Measurements from ENCODE around the gene GALC.
"Not testable (repeated sequence)": the region's sequence is repeated elsewhere in the genome, so short reads cannot be mapped to it uniquely, and the experiment has no call there.

Gene GALC

DNA sequence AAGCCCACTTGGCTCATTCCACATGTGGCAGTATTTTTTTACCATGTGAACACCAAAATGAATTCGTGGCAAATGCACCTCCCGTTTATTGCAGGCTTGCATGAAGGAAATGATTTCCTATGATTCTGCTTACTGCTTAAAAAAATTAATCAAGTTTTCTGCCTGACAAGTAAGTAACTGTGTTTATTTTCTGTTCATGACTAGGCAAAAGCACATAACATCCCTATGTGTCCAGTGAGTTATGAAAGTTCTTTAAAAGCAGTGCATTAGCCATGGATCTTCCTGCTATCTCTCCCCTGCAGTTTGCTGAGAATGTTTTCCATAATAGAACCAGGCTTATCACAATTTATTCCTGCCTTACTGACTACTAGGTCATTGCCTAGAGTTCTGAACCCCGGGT is 32.3 kb upstream of the GALC start:
- Histone ChIP-seq H3K9ac (ENCODE audit: low read depth, low read length) (no peak overlapping the region), H3K27me3 (ENCODE audit: insufficient read depth, low read length) (no peaks in the 10 kb centered on the region), H3K4me3 (ENCODE audit: low read length) (no peak overlapping the region), H3K4me1 (ENCODE audit: insufficient read depth, low read length) (peaks cover 10% of the 10 kb centered on the region), H3K9me3 (ENCODE audit: insufficient read depth, low read depth, low read length) (no peaks in the 10 kb centered on the region), H3K27ac (ENCODE audit: low read depth, low read length) (peak overlapping the region; percentile 65; the same call in 1 of the 2 replicates), H3K36me3 (ENCODE audit: insufficient read depth, low read length) (no peaks in the 10 kb centered on the region)
- WGBS = 80% methylated on average over 2 of the region's 3 CpGs

DNA sequence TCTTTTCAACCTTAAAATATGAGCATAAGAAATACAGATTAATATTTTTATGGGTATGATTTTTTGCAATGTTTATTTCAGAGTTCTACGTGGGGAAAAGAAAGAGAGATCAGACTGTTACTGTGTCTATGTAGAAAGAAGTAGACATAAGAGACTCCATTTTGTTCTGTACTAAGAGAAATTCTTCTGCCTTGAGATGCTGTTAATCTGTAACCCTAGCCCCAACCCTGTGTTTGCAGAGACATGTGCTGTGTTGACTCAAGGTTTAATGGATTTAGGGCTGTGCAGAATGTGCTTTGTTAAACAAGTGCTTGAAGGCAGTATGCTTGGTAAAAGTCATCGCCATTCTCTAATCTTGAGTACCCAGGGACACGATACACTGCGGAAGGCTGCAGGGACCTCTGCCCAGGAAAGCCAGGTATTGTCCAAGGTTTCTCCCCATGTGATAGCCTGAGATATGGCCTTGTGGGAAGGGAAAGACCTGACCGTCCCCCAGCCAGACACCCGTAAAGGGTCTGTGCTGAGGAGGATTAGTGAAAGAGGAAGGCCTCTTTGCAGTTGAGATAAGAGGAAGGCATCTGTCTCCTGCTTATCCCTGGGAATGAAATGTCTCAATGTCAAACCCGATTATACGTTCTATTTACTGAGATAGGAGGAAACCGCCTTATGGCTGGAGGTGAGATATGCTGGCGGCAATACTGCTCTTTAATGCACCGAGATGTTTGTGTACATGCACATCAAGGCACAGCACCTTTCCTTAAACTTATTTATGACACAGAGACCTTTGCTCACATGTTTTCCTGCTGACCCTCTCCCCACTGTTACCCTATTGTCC is 31.5 kb upstream of the GALC start:
- WGBS = 88% methylated on average over 11 of the region's 11 CpGs
- not testable (repeated sequence) for H3K36me3 ChIP-seq (ENCODE audit: insufficient read depth, low read length); H3K27me3 ChIP-seq (ENCODE audit: insufficient read depth, low read length); H3K9ac ChIP-seq (ENCODE audit: low read depth, low read length); H3K9me3 ChIP-seq (ENCODE audit: insufficient read depth, low read depth, low read length); H3K4me1 ChIP-seq (ENCODE audit: insufficient read depth, low read length); H3K4me3 ChIP-seq (ENCODE audit: low read length)
- peak overlapping the region; percentile 56; the same call in 1 of the 2 replicates for H3K27ac ChIP-seq (ENCODE audit: low read depth, low read length)

- no peaks in the 10 kb centered on the region for H3K27me3 ChIP-seq (ENCODE audit: insufficient read depth, low read length)
- H3K9ac ChIP-seq (ENCODE audit: low read depth, low read length) = no peak overlapping the region
- no peaks in the 10 kb centered on the region for H3K9me3 ChIP-seq (ENCODE audit: insufficient read depth, low read depth, low read length)
- no peaks in the 10 kb centered on the region for H3K36me3 ChIP-seq (ENCODE audit: insufficient read depth, low read length)
- peaks cover 10% of the 10 kb centered on the region for H3K4me1 ChIP-seq (ENCODE audit: insufficient read depth, low read length)
- WGBS = 69% methylated on average over 3 of the region's 3 CpGs
- H3K4me3 ChIP-seq (ENCODE audit: low read length) = no peak overlapping the region
- H3K27ac ChIP-seq (ENCODE audit: low read depth, low read length) = peak overlapping the region; percentile 56; the same call in 1 of the 2 replicates
These were observed 30.7 kb upstream of the GALC start for GRCh38 chr14:88023658-88024187.

- 83% methylated on average over 2 of the region's 2 CpGs for WGBS
- H3K9me3 ChIP-seq (ENCODE audit: insufficient read depth, low read depth, low read length) = no peaks in the 10 kb centered on the region
- H3K36me3 ChIP-seq (ENCODE audit: insufficient read depth, low read length) = no peaks in the 10 kb centered on the region
- H3K27me3 ChIP-seq (ENCODE audit: insufficient read depth, low read length) = no peaks in the 10 kb centered on the region
- H3K4me3 ChIP-seq (ENCODE audit: low read length) = no peak overlapping the region
- no peak overlapping the region for H3K9ac ChIP-seq (ENCODE audit: low read depth, low read length)
- peaks cover 5% of the 10 kb centered on the region; the same call in 1 of the 2 replicates for H3K4me1 ChIP-seq (ENCODE audit: insufficient read depth, low read length)
- H3K27ac ChIP-seq (ENCODE audit: low read depth, low read length) = no peak overlapping the region
These were observed 24.6 kb upstream of the GALC start for GRCh38 chr14:88017535-88017934.

DNA sequence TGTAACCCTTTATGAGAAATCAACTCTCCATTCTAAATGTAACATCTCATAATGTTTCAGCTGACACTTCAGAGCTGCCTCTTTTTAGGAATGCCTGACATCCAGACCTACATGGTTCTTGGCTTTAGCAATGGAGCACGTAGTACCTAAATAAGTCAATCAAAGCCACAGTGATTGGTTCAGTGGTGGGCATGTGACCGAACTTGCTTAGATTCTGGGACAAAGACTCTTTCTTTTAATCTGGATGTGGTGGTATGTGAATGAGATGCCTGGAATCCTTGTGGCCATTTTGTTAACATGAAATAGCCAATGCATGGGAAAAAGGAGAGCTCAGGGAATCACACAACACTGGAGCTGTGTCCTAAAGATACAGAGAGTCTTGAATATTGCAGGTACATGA is 23.8 kb upstream of the GALC start:
- 95% methylated on average over 2 of the region's 2 CpGs for WGBS
- Histone ChIP-seq H3K4me3 (ENCODE audit: low read length) (no peak overlapping the region), H3K4me1 (ENCODE audit: insufficient read depth, low read length) (peaks cover 5% of the 10 kb centered on the region; the same call in 1 of the 2 replicates), H3K36me3 (ENCODE audit: insufficient read depth, low read length) (no peaks in the 10 kb centered on the region), H3K27ac (ENCODE audit: low read depth, low read length) (no peak overlapping the region), H3K27me3 (ENCODE audit: insufficient read depth, low read length) (no peaks in the 10 kb centered on the region), H3K9me3 (ENCODE audit: insufficient read depth, low read depth, low read length) (no peaks in the 10 kb centered on the region), H3K9ac (ENCODE audit: low read depth, low read length) (no peak overlapping the region)

GRCh38 chr14:88013750-88014349 is 20.9 kb upstream of the GALC start:
- Histone ChIP-seq H3K4me1 (ENCODE audit: insufficient read depth, low read length) (peaks cover 5% of the 10 kb centered on the region; the same call in 1 of the 2 replicates), H3K9ac (ENCODE audit: low read depth, low read length) (no peak overlapping the region), H3K4me3 (ENCODE audit: low read length) (no peak overlapping the region), H3K27ac (ENCODE audit: low read depth, low read length) (no peak overlapping the region), H3K36me3 (ENCODE audit: insufficient read depth, low read length) (no peaks in the 10 kb centered on the region), H3K27me3 (ENCODE audit: insufficient read depth, low read length) (no peaks in the 10 kb centered on the region), H3K9me3 (ENCODE audit: insufficient read depth, low read depth, low read length) (no peaks in the 10 kb centered on the region)
- 22% methylated on average over 5 of the region's 7 CpGs for WGBS

GRCh38 chr14:88012495-88012894 is 19.5 kb upstream of the GALC start:
- peaks cover 5% of the 10 kb centered on the region; the same call in 1 of the 2 replicates for H3K4me1 ChIP-seq (ENCODE audit: insufficient read depth, low read length)
- no peak overlapping the region for H3K9ac ChIP-seq (ENCODE audit: low read depth, low read length)
- WGBS = 96% methylated on average over 4 of the region's 5 CpGs

DNA sequence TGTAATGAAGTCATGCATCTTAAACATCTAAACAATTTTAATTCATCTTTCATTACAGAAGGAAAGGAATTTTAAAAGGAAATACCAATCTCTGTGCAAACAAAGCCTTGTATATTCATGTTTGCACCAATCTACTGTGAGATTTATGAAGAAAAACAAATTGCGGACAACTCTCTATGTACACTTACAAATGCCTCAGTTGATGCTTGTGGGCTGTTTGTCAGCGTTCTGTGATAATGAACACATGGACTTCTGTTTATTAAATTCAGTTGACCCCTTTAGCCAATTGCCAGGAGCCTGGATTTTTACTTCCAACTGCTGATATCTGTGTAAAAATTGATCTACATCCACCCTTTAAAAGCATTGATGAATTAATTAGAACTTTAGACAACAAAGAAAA is 17.3 kb upstream of the GALC start:
- H3K27ac ChIP-seq (ENCODE audit: low read depth, low read length) = no peak overlapping the region
- H3K9me3 ChIP-seq (ENCODE audit: insufficient read depth, low read depth, low read length) = no peaks in the 10 kb centered on the region
- 100% methylated on average over 2 of the region's 2 CpGs for WGBS
- H3K27me3 ChIP-seq (ENCODE audit: insufficient read depth, low read length) = no peaks in the 10 kb centered on the region
- no peak overlapping the region for H3K4me3 ChIP-seq (ENCODE audit: low read length)
- H3K9ac ChIP-seq (ENCODE audit: low read depth, low read length) = no peak overlapping the region
- H3K36me3 ChIP-seq (ENCODE audit: insufficient read depth, low read length) = no peaks in the 10 kb centered on the region
- peaks cover 5% of the 10 kb centered on the region; the same call in 1 of the 2 replicates for H3K4me1 ChIP-seq (ENCODE audit: insufficient read depth, low read length)

More at GRCh38 chr14:88012495-88012894, 19.5 kb upstream of the GALC start:
- no peaks in the 10 kb centered on the region for H3K9me3 ChIP-seq (ENCODE audit: insufficient read depth, low read depth, low read length)
- H3K36me3 ChIP-seq (ENCODE audit: insufficient read depth, low read length) = no peaks in the 10 kb centered on the region
- no peak overlapping the region for H3K4me3 ChIP-seq (ENCODE audit: low read length)
- H3K27me3 ChIP-seq (ENCODE audit: insufficient read depth, low read length) = no peaks in the 10 kb centered on the region
- no peak overlapping the region for H3K27ac ChIP-seq (ENCODE audit: low read depth, low read length)

DNA sequence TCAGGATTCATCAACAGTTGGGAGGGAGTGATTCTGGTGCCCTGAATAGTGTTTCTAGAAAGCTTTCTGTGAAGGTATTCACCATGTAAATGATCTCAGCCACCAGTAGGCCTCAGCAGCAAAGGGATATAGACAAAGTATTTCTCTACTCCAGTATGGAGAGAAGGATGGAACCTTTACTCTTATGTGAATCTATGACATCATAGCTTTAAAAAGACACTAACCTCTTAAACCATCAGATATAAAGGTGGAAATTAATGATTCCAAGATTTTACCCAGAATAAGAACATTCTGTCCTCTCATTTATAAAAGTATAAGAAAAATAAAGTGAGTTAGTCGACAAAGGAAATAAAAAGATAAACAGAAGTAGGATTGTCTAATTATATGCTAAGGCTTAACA is 16.5 kb upstream of the GALC start:
- no peak overlapping the region for H3K9ac ChIP-seq (ENCODE audit: low read depth, low read length)
- no CpG with 5 or more reads among the region's 1 CpG for WGBS
- no peaks in the 10 kb centered on the region for H3K9me3 ChIP-seq (ENCODE audit: insufficient read depth, low read depth, low read length)
- no peaks in the 10 kb centered on the region for H3K27me3 ChIP-seq (ENCODE audit: insufficient read depth, low read length)
- H3K4me1 ChIP-seq (ENCODE audit: insufficient read depth, low read length) = peaks cover 5% of the 10 kb centered on the region; the same call in 1 of the 2 replicates
- no peaks in the 10 kb centered on the region for H3K36me3 ChIP-seq (ENCODE audit: insufficient read depth, low read length)
- H3K27ac ChIP-seq (ENCODE audit: low read depth, low read length) = no peak overlapping the region
- H3K4me3 ChIP-seq (ENCODE audit: low read length) = no peak overlapping the region

GRCh38 chr14:88008039-88008742 is 15.2 kb upstream of the GALC start:
- no peak overlapping the region for H3K4me3 ChIP-seq (ENCODE audit: low read length)
- H3K4me1 ChIP-seq (ENCODE audit: insufficient read depth, low read length) = no peaks in the 10 kb centered on the region
- 100% methylated on average over 1 of the region's 2 CpGs for WGBS
- H3K9ac ChIP-seq (ENCODE audit: low read depth, low read length) = no peak overlapping the region
- no peaks in the 10 kb centered on the region for H3K27me3 ChIP-seq (ENCODE audit: insufficient read depth, low read length)
- no peaks in the 10 kb centered on the region for H3K9me3 ChIP-seq (ENCODE audit: insufficient read depth, low read depth, low read length)
- no peak overlapping the region for H3K27ac ChIP-seq (ENCODE audit: low read depth, low read length)
- no peaks in the 10 kb centered on the region for H3K36me3 ChIP-seq (ENCODE audit: insufficient read depth, low read length)

DNA sequence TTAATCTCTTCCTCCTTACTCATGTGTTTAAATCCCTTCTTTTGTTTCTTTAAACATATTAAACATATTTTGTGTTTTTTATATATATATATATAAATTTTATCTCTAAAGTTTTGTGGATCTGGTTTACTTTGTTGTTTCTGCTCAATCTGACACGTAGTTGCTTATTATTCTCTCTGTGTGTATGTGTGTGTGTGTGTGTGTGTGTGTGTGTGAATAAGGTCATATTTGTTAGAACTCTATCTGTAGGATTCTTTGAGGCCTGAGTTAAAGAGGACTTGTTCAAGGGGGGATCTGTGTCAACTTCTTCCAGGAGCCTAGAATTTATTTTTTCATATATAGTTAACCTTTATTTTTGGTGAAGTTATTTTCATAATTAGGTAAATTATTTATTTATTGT is 14.6 kb upstream of the GALC start:
- WGBS = 91% methylated on average over 1 of the region's 1 CpG

More for the DNA sequence above, 14.6 kb upstream of the GALC start:
- Histone ChIP-seq H3K9me3 (ENCODE audit: insufficient read depth, low read depth, low read length) (no peaks in the 10 kb centered on the region), H3K9ac (ENCODE audit: low read depth, low read length) (no peak overlapping the region), H3K4me3 (ENCODE audit: low read length) (no peak overlapping the region), H3K27ac (ENCODE audit: low read depth, low read length) (no peak overlapping the region), H3K27me3 (ENCODE audit: insufficient read depth, low read length) (no peaks in the 10 kb centered on the region), H3K4me1 (ENCODE audit: insufficient read depth, low read length) (no peaks in the 10 kb centered on the region), H3K36me3 (ENCODE audit: insufficient read depth, low read length) (no peaks in the 10 kb centered on the region)
